Measurements from ENCODE around the gene ICOSLG.
"Not testable (repeated sequence)": the region's sequence is repeated elsewhere in the genome, so short reads cannot be mapped to it uniquely, and the experiment has no call there.

ICOSLG gene, protein sequence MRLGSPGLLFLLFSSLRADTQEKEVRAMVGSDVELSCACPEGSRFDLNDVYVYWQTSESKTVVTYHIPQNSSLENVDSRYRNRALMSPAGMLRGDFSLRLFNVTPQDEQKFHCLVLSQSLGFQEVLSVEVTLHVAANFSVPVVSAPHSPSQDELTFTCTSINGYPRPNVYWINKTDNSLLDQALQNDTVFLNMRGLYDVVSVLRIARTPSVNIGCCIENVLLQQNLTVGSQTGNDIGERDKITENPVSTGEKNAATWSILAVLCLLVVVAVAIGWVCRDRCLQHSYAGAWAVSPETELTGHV

DNA sequence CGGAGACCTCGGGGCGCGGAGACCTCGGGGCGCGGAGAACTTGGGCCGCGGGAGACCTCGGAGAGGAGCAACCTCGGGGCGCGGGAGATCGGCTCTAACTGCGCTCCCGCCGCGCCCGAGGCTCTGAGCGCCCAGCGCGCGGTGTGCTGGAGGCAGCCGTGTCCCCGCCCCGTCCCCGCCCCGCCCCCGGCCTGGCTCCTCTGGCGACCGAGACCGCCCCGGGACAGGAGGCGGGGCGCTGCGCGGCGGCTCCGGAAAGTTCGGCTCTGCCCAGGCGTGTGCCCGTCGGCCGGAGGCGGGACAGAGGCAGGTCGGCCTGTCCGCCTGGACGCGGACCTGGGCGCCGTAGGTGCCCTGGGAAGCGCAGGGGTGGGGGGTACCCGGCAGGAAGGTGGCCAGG, at the start of gene ICOSLG:
ICOSLG (minus strand) TSS at position 102 of the 400 bp plus-strand sequence. CDS start 126 bp downstream, outside the sequence.
- not testable (repeated sequence) for DNase-seq

DNA sequence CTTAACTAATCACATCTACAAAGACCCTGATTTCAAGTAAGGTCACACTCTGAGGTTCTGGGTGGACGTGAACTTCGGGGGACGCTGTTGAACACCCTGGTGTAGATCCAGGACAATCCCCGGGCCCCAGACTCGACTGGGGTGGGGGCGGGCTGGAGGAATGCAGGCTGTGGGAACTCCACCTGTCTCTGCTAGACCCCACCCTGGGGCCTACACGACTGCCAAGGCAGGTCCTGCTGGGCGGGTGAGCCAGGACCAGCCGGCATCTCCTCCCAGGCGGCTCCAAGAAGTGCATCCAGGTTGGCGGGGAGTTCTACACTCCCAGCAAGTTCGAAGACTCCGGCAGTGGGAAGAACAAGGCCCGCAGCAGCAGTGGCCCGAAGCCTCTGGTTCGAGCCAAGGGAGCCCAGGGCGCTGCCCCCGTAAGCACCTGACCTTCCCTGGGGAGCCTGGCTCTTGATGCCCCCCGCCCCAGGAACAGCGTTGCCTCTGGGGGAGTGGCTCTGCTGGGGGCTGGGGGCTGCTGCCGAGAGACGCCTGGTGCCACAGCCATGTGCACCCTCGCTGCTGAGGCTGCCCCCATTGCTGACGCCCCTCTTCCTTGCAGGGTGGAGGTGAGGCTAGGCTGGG, 48.8 kb upstream of the ICOSLG start:
- no peak for DNase-seq

DNA sequence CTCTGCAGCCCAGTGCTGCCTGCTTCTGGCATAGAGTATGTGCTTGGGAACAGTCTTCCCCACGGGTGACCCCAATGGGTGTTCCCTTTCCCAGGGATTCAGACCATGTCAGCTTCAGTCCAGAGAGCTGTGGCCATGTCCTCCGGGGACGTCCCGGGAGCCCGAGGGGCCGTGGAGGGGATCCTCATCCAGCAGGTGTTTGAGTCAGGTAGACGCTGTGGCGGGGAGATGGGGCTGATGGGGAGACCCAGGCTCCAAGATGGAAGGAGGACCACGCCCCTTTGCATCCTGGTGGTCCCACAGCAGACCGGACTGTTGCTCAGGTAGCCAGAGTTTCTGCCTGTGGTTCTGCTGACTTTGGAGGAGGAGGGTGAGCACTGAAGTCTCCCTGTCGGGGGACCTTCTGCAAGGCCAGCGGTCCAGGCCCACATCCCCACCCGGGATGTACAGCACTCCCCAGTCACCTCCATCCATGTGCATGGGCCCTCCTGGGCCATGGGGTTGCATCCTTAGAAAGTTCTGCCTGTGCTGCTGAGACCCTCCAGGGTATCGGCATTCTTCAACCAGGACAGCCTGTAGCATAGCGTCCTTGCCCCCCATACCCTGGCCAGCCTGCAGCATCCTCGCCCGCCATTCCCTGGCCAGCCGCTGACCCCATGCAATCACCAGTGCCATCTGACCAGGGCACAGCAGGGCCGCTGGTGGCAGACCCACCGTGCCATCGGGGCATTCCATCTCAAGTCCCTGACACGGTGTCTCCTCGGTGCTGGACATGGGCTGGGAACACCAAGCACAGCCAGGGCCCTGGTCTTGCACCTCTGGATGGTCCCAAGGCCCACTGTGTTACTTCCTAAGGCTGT, 47.7 kb upstream of the ICOSLG start:
- no peak for DNase-seq

GRCh38 chr21:44286716-44287632, 46.2 kb upstream of the ICOSLG start:
- DNase-seq: no peak

DNA sequence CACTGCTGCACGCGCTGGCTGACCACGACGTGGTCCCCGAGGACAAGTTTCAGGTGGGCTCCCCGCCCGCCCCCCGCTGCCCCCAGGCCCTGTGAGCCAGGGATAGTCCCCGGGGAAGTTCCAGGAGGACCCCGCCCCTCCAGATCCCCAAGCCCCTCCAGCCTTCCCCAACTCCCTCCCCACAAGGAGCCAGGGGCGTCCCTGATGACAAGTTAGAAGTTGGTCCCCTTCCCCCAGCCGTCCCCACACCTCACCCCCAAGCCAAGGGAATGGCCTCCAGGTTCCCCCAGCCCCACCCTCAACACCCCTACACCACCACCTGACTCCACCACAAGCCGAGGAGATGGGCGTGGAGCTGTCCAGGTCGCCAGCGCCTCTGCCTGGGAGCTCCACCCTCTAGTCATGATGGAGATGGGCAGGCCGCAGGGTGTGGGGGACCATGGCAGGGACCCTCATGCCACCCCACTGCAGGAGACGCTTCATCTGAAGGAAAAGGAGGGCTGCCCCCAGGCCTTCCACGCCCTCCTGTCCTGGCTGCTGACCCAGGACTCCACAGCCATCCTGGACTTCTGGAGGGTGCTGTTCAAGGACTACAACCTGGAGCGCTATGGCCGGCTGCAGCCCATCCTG, 45.5 kb upstream of the ICOSLG start:
- DNase-seq: no peak

DNA sequence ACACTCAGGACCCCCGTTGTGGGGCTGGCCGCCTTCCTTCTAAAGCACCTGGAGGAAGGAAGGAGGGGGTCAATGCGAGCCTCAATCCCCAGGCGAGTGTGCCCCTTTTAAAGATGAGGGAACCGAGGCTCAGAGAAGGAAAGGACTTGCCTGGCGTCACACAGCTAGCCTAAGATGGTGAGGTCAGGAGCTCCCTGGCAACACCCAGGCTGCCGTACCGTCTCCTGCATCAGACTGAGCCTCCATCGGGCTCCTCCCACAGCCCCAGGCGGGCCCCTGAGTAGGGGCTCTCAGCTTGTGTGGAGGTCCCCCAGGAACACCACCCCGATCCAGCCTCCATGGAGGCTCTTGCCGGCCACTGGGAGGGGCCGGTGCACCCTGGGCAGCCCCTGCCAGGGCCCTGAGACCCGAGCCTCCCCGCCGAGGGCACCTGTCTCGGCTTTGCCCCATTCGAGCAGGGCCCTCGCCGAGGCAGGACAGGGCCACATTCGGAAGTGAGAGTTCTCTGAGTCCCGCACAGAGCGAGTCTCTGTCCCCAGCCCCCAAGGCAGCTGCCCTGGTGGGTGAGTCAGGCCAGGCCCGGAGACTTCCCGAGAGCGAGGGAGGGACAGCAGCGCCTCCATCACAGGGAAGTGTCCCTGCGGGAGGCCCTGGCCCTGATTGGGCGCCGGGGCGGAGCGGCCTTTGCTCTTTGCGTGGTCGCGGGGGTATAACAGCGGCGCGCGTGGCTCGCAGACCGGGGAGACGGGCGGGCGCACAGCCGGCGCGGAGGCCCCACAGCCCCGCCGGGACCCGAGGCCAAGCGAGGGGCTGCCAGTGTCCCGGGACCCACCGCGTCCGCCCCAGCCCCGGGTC, 44.6 kb upstream of the ICOSLG start, which contains the start of gene AIRE:
AIRE (plus strand) TSS at position 739 of the 855 bp plus-strand sequence. CDS start 131 bp downstream, outside the sequence.
- peak; percentile 48 for DNase-seq

GRCh38 chr21:44283948-44284347, 43.2 kb upstream of the ICOSLG start:
- DNase-seq: no peak

DNA sequence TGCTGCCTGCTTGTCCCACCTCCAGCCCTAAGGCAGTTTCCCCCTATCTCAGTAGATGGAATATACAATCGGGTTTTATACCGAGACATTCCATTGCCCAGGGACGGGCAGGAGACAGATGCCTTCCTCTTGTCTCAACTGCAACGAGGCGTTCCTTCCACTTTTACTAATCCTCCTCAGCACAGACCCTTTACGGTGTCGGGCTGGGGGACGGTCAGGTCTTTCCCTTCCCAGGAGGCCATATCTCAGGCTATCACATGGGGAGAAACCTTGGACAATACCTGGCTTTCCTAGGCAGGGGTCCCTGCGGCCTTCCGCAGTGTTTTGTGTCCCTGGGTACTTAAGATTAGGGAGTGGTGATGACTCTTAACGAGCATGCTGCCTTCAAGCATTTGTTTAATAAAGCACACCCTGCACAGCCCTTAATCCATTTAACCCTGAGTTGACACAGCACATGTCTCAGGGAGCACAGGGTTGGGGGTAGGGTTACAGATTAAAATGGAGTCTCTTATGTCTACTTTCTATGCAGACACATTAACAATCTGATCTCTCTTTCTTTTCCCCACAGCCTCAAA, 42.6 kb upstream of the ICOSLG start:
- not testable (repeated sequence) for DNase-seq

GRCh38 chr21:44282370-44282769, 41.6 kb upstream of the ICOSLG start:
- DNase-seq: no peak

- no peak for DNase-seq
These were observed 41.1 kb upstream of the ICOSLG start for GRCh38 chr21:44281801-44282200.

DNA sequence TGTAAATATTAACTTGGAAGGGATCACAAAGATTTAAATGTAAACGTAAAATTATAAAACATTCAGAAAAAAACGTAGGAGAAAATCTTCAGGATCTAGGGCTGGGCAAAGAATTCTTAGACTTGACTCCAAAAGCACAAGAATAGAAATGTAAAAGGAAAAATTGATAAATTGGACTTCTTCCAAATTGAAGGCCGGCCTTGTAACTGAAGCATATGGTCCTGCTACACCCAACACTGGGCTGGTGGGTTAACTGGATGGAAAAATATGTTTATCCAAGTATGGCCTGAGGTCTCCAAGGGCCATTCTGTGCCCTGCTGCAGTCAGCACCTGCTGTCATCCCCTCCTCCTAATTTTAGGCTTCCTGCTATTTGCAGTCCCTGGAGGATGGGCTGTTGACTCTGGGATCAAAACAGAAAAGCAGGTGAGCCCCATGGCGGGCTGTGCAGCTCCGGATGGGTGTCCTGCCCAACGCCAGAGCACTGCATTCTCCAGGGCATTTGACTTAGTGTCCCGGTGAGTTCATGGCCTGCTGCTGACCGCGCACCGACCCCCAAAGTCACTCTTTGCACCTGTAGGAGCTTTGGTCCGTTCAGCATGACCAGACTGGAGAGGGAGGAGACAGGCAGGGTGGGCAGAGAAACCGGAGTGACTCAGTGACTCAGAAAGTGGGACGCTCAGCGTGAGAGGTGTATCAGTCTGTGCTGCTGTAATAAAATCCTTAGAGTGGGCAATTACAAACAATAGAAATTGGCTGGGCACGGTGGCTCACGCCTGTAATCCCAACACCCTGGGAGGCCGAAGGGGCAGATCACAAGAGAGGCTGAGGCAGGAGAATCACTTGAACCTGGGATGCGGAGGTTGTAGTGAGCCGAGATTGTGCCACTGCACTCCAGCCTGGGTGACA, 38.9 kb upstream of the ICOSLG start:
- DNase-seq: no peak

DNA sequence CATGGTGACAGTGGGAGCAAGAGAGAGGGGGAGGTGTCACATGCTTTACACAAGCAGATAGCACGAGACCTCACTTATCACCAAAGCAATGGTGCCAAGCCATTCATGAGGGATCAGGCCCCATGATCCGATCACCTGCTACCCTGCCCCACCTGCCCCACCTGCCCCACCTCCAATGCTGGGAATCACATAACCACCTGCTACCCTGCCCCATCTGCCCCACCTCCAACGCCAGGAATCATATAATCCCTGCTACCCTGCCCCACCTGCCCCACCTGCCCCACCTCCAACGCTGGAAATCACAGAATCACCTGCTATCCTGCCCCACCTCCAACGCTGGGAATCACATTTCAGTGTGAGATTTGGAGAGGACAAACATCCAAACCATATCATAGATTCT, 34.3 kb upstream of the ICOSLG start:
- no peak for DNase-seq

DNA sequence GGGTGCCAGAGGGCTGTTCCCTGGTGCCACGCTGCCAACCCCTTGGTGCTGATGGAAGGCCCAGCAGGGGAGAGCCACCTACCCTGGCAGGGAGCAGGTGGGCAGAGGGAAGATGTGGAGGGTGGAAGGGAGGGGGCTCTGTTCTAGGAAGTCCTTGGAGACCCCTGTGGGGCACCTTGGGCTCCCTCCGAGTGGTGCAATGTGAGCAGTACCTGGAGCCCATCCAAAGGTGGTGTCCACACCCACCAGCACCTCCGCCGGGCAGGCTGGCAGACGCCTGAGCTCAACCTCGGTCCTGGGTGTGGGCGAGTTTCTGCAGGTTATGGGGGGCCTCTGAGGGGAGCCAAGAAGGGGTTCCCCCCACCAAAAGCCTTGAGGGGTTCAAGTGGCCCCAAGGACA, 32.3 kb upstream of the ICOSLG start:
- DNase-seq: no peak

- no peak for DNase-seq
These were observed 31.6 kb upstream of the ICOSLG start for GRCh38 chr21:44272284-44272858.

- no peak for DNase-seq
These were observed 31.0 kb upstream of the ICOSLG start for GRCh38 chr21:44271558-44272283.

- no peak for DNase-seq
These were observed 28.3 kb upstream of the ICOSLG start for GRCh38 chr21:44269090-44269489.

GRCh38 chr21:44267655-44268142, 27.0 kb upstream of the ICOSLG start:
- no peak for DNase-seq

DNA sequence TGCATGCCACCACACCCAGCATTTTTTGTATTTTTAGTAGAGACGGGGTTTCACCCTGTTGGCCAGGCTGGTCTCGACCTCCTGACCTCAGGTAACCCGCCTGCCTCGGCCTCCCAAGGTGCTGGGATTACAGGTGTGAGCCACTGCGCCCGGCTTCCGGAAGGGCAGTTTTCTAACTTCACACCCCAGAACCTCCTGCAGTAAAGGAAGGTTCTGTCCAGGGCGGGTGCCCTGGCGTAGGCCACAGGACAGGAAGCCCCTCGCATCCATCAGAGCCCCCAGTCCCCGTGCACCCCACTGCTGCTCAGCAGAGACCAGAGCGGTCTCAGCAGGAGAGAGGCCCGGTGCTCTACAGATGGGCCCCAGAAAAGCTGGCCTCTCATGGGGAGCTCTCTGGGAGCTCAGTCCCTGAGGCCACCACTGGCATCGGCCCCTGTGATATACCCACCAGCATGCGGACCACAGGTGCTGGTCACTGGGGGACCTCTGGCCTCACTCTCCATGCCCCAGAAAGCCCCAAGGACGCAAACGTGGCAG, 25.1 kb upstream of the ICOSLG start:
- no peak for DNase-seq

All from fibroblast of skin of right quadriceps (primary cell).